SK-N-SH (cell line): Measurements from ENCODE around the gene TSPAN6.

Experiments
- POLR2AphosphoS5 ChIP-seq: IDR thresholded peaks from 2 replicates; pipeline ENCODE4 v1.6.1; 2012; ENCODE audit warnings: low read depth, low read length
- RAD21 ChIP-seq: IDR thresholded peaks from 2 replicates; pipeline ENCODE4 v1.6.1; 2012; ENCODE audit warnings: mild to moderate bottlenecking, low read length
- TAF1 ChIP-seq: IDR thresholded peaks from 2 replicates; pipeline ENCODE4 v1.6.1; 2012; ENCODE audit warnings: low read depth, mild to moderate bottlenecking, low read length, moderate library complexity, borderline replicate concordance
- TF ChIP-seq, protein P1 (sequence below): fragments of 200-600 bp; sonication (generic); IDR thresholded peaks from 2 replicates; pipeline ENCODE4 v1.6.1; 2017; ENCODE audit warnings: antibody characterized with exemption, mild to moderate bottlenecking, moderate library complexity
- TF ChIP-seq, protein P2 (sequence below): IDR thresholded peaks from 2 replicates; pipeline ENCODE4 v1.4.0; 2012; ENCODE audit warnings: low read depth

DNA sequence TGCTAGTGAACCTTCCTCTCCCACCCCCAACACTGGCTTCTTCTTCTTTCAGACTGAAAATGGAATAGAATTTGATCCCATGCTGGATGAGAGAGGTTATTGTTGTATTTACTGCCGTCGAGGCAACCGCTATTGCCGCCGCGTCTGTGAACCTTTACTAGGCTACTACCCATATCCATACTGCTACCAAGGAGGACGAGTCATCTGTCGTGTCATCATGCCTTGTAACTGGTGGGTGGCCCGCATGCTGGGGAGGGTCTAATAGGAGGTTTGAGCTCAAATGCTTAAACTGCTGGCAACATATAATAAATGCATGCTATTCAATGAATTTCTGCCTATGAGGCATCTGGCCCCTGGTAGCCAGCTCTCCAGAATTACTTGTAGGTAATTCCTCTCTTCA is 37.1 kb downstream of the TSPAN6 start:
- TF ChIP-seq TAF1 (no peak), RAD21 (no peak), POLR2AphosphoS5 (no peak)
- TF ChIP-seq, protein P1, sequence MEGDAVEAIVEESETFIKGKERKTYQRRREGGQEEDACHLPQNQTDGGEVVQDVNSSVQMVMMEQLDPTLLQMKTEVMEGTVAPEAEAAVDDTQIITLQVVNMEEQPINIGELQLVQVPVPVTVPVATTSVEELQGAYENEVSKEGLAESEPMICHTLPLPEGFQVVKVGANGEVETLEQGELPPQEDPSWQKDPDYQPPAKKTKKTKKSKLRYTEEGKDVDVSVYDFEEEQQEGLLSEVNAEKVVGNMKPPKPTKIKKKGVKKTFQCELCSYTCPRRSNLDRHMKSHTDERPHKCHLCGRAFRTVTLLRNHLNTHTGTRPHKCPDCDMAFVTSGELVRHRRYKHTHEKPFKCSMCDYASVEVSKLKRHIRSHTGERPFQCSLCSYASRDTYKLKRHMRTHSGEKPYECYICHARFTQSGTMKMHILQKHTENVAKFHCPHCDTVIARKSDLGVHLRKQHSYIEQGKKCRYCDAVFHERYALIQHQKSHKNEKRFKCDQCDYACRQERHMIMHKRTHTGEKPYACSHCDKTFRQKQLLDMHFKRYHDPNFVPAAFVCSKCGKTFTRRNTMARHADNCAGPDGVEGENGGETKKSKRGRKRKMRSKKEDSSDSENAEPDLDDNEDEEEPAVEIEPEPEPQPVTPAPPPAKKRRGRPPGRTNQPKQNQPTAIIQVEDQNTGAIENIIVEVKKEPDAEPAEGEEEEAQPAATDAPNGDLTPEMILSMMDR, result no peak
- TF ChIP-seq, protein P2, sequence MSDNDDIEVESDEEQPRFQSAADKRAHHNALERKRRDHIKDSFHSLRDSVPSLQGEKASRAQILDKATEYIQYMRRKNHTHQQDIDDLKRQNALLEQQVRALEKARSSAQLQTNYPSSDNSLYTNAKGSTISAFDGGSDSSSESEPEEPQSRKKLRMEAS, result no peak
